Tibial nerve (tissue), 4 donors: Measurements from ENCODE around the gene GRIK4. TPM values are rescaled to one million over a fixed set of nuclear protein-coding genes. Genes with fewer than 3 reads are reported as not detected.

ENCODE experiments used
- DNase-seq, 2 donors: peaks; one replicate each; pipeline ENCODE4 v3.0.0-alpha.2; 2019; ENCODE audit warnings: low spot score in 2 of 2
- H3K27ac ChIP-seq, 4 donors: fragments of 200-600 bp; sonication (generic) in 3 of 4; one replicate each; pipeline ENCODE4 v1.5.1; 2017 to 2019; ENCODE audit warnings: mild to moderate bottlenecking in 1 of 4
- H3K27me3 ChIP-seq, 2 donors: fragments of 200-600 bp; sonication (generic) in 1 of 2; one replicate each; pipeline versions ENCODE4 v1.5.1 to v1.6.0; 2017 to 2019
- H3K36me3 ChIP-seq, 3 donors: fragments of 200-600 bp; sonication (generic); one replicate each; pipeline ENCODE4 v1.5.1; 2018 to 2019
- H3K4me1 ChIP-seq, 4 donors: fragments of 200-600 bp; sonication (generic) in 3 of 4; one replicate each; pipeline ENCODE4 v1.5.1; 2017 to 2019
- H3K4me3 ChIP-seq, 4 donors: fragments of 200-600 bp; sonication (generic) in 3 of 4; one replicate each; pipeline ENCODE4 v1.5.1; 2017 to 2019; ENCODE audit warnings: mild to moderate bottlenecking in 1 of 4, moderate library complexity in 1 of 4
- H3K9me3 ChIP-seq, 4 donors: fragments of 200-600 bp; sonication (generic) in 3 of 4; one replicate each; pipeline ENCODE4 v1.5.1; 2017 to 2019
- EP300 ChIP-seq, 2 donors: sonication (generic); formaldehyde crosslinking; IDR thresholded peaks; one replicate each; pipeline ENCODE4 v1.6.1; 2017; ENCODE audit warnings: antibody characterized with exemption in 2 of 2, mild to moderate bottlenecking in 1 of 2
- POLR2A ChIP-seq, 2 donors: fragments of 450-650 bp; IDR thresholded peaks; one replicate each; pipeline ENCODE4 v1.6.1; 2017; ENCODE audit warnings: antibody characterized with exemption in 2 of 2, mild to moderate bottlenecking in 2 of 2, moderate library complexity in 2 of 2
- WGBS, 2 donors: methylation state at CpG; one replicate each; pipeline ENCODE4 v1.1.5; 2018; 5-methylcytosine and 5-hydroxymethylcytosine counted together
- total RNA-seq, 4 donors: library from RNA; depleted of rRNA; stranded (reverse); fragments of >200 nt; gene quantifications; one replicate each; pipeline ENCODE4 v1.1.0, GENCODE V29; 2016
- TF ChIP-seq, protein P1 (sequence below), 5 experiments: fragments of 200-600 bp in 3 of 5; fragments of 450-650 bp in 2 of 5; sonication (generic) in 3 of 5; IDR thresholded peaks; one replicate each; pipeline ENCODE4 v1.5.1; 2016 to 2019; ENCODE audit warnings: antibody characterized with exemption in 5 of 5, mild to moderate bottlenecking in 3 of 5, moderate library complexity in 2 of 5

Gene GRIK4
- total RNA-seq, 4 donors from 2014 or later = 0.22 to 0.98 TPM; not detected in 2

DNA sequence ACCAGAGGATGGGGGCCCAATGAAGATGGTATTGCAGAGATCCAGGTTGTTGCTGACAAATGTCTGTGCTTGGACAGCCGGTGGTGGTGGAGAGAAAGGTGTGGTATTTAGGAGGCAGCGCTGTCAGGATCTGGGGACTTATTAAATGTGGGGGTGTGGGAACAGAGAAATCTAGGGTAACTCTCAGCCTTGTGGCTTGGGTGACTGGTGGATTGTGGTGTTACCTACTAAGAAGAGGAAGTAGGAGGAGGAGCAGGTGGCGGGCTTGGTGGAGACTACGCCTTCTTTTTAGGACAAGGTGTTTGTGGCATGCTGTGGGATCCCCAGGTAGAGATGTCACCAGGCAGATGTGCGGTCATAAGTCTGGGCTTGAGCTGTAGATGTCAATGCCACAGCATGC lies 144.0 kb downstream of the GRIK4 start:
- 88 to 92% methylated on average over 5 of the region's 5 CpGs for WGBS, 2 donors
- Histone ChIP-seq H3K9me3 (no peaks in the 10 kb centered on the region), H3K4me3 (no peak overlapping the region), H3K4me1 (no peaks in the 10 kb centered on the region), H3K36me3 (no peaks in the 10 kb centered on the region), H3K27ac (no peak overlapping the region), H3K27me3 (no peaks in the 10 kb centered on the region)
- DNase-seq = no peak
- TF ChIP-seq EP300 (IDR thresholded peaks at IDR 0.05) (no peak), POLR2A (IDR thresholded peaks at IDR 0.05) (no peak)
- TF ChIP-seq, protein P1, sequence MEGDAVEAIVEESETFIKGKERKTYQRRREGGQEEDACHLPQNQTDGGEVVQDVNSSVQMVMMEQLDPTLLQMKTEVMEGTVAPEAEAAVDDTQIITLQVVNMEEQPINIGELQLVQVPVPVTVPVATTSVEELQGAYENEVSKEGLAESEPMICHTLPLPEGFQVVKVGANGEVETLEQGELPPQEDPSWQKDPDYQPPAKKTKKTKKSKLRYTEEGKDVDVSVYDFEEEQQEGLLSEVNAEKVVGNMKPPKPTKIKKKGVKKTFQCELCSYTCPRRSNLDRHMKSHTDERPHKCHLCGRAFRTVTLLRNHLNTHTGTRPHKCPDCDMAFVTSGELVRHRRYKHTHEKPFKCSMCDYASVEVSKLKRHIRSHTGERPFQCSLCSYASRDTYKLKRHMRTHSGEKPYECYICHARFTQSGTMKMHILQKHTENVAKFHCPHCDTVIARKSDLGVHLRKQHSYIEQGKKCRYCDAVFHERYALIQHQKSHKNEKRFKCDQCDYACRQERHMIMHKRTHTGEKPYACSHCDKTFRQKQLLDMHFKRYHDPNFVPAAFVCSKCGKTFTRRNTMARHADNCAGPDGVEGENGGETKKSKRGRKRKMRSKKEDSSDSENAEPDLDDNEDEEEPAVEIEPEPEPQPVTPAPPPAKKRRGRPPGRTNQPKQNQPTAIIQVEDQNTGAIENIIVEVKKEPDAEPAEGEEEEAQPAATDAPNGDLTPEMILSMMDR (IDR thresholded peaks at IDR 0.05) = no peak

DNA sequence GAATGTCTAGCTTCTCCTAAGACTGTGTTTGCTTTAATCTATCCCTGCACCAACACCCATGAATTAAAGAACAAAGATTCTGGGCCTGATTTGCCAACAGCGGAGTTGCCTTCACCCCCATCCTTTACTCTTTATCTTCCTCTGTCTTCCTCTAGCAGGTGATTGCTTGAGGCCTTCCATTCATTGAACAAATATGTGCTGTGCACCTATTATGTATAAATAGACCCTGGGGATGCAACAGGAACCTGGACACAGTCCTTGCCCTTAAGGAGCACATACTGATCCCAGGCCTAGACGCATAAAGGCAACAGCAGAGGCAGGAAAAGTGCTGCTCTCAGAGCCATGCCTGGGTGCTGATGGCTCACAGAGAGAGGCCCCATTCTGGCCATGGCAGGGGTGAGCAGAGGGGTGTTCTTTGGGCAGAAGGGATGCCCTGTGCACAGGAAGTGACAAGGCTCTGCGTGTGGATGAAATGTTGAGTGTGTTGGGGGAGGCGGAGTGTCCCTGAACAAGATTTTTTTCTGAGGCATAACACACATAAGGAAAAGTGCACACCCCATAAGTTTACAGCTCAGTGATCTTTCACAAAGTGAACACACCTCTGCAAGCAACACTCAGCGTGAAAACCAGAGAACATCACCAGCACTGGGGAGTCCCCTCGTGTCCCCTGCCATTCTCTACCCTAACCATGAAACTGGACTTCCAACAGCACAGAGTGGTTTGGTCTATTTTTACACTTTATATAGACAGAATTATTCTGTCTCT lies 145.9 kb downstream of the GRIK4 start:
- TF ChIP-seq EP300 (IDR thresholded peaks at IDR 0.05) (no peak), POLR2A (IDR thresholded peaks at IDR 0.05) (no peak)
- TF ChIP-seq, protein P1 (IDR thresholded peaks at IDR 0.05) = no peak
- Histone ChIP-seq H3K36me3 (no peaks in the 10 kb centered on the region), H3K27me3 (peaks cover 0 to 4% of the 10 kb centered on the region in 2 donors), H3K4me3 (no peak overlapping the region), H3K27ac (no peak overlapping the region), H3K9me3 (no peaks in the 10 kb centered on the region), H3K4me1 (no peaks in the 10 kb centered on the region)
- WGBS, 2 donors = 81 to 87% methylated on average over 6 of the region's 6 CpGs
- DNase-seq = no peak

DNA sequence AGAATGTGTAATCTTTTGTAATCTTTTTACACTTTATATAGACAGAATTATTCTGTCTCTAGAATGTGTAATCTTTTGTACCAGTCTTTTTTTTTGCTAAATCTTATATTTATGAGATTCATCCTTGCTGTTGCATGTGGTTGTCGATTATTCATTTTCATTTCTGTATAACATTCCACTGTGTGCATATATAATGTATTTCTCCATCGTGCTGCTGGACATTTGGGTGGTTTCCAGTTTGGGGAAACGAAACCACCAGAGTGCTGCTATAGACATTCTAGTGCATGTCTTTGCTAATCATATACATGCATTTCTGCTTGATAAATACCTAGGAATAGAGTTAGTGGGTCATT lies 146.5 kb downstream of the GRIK4 start:
- 55 to 74% methylated on average over 3 of the region's 3 CpGs for WGBS, 2 donors

DNA sequence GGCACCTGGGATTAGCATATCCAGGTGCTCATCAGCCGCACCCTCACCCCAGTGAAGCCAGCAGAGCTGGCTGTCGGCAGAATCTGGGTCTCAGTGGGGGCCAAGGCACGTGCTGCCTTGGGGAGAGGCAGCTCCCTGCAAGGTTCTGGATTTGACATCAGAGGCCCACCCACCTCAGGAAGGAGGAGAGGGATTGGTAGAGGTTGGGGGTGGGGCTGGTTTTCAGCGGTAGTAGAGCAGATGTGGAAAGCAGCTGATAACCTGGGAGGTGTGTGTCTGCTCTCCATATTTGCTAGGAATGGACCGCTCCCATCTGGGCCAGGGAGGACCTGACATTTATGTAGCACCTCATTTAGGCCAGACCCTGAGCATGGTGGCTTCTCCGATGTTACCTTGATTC lies 147.5 kb downstream of the GRIK4 start:
- Histone ChIP-seq H3K4me3 (no peak overlapping the region), H3K27me3 (peaks cover 0 to 4% of the 10 kb centered on the region in 2 donors), H3K4me1 (no peaks in the 10 kb centered on the region), H3K27ac (no peak overlapping the region), H3K36me3 (no peaks in the 10 kb centered on the region), H3K9me3 (no peaks in the 10 kb centered on the region)
- no peak for DNase-seq
- 67 to 88% methylated on average over 5 to 6 of the region's 6 CpGs for WGBS, 2 donors
- no peak for TF ChIP-seq POLR2A (IDR thresholded peaks at IDR 0.05)

More for the DNA sequence above, 146.5 kb downstream of the GRIK4 start:
- Histone ChIP-seq H3K27me3 (peaks cover 0 to 4% of the 10 kb centered on the region in 2 donors), H3K36me3 (no peaks in the 10 kb centered on the region), H3K4me3 (no peak overlapping the region), H3K4me1 (no peaks in the 10 kb centered on the region), H3K9me3 (no peaks in the 10 kb centered on the region), H3K27ac (no peak overlapping the region)
- DNase-seq = no peak
- TF ChIP-seq POLR2A (IDR thresholded peaks at IDR 0.05) = no peak
- TF ChIP-seq EP300 (IDR thresholded peaks at IDR 0.05) = no peak
- TF ChIP-seq, protein P1 (IDR thresholded peaks at IDR 0.05) = no peak

DNA sequence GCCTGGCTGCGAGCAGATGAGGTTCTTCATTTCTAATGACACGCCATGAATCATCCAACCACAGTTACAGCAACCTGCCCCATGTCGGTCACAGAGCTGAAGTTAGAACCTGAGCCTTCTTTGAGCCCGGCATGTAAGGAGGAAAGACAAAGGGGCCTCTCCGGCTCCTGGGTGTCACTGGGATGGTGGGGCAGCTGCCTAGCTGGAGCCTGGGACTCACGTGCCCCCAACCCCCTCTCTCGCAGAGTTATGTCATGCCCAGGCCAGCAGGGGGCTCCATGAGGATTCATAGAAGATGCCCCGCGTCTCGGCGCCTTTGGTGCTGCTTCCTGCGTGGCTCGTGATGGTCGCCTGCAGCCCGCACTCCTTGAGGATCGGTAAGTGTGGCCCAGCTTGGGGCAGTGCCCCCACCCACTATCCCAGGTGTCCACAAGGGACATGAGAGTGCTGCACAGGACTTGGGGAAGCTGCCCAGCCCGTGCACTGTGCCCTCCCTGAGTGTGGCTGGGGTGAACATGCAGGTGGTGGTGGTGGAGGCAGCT lies 148.5 kb downstream of the GRIK4 start:
- TF ChIP-seq EP300 (IDR thresholded peaks at IDR 0.05) = no peak
- TF ChIP-seq POLR2A (IDR thresholded peaks at IDR 0.05) = no peak
- TF ChIP-seq, protein P1 (IDR thresholded peaks at IDR 0.05) = peak in 1 of 5 experiments; percentile 21
- no peak overlapping the region for H3K27ac ChIP-seq
- no peak for DNase-seq
- H3K4me1 ChIP-seq = no peaks in the 10 kb centered on the region
- no peak overlapping the region for H3K4me3 ChIP-seq
- no peaks in the 10 kb centered on the region for H3K9me3 ChIP-seq
- H3K36me3 ChIP-seq = no peaks in the 10 kb centered on the region
- H3K27me3 ChIP-seq = peaks cover 0 to 4% of the 10 kb centered on the region in 2 donors
- 60 to 70% methylated on average over 4 to 16 of the region's 17 CpGs for WGBS, 2 donors
